Prostate gland (tissue), 2 donors: ENCODE measurements around the gene RAB5B. TPM values are rescaled to one million over a fixed set of nuclear protein-coding genes. Genes with fewer than 3 reads are reported as not detected.
"Not testable (repeated sequence)": the region's sequence is repeated elsewhere in the genome, so short reads cannot be mapped to it uniquely, and the experiment has no call there.

ENCODE experiments used
- DNase-seq: peaks from one replicate; pipeline ENCODE4 v3.0.0-alpha.2; 2019; ENCODE audit warnings: low spot score
- H3K27ac ChIP-seq, 2 donors: fragments of 200-600 bp; sonication (generic); 2 replicates each; pipeline ENCODE4 v1.5.1; 2017 to 2019
- H3K27me3 ChIP-seq: fragments of 200-600 bp; sonication (generic); replicated peaks from 2 replicates; pipeline ENCODE4 v1.5.1; 2019; ENCODE audit not compliant: insufficient read depth
- H3K36me3 ChIP-seq, 2 donors: fragments of 200-600 bp; sonication (generic); 1 replicate in 1 of 2; 2 replicates in 1 of 2; pipeline versions ENCODE4 v1.5.1 to v1.8.1; 2017 to 2019
- H3K4me1 ChIP-seq: fragments of 200-600 bp; sonication (generic); replicated peaks from 2 replicates; pipeline ENCODE4 v1.5.1; 2019
- H3K4me3 ChIP-seq, 2 donors: fragments of 200-600 bp; sonication (generic); 2 replicates each; pipeline ENCODE4 v1.5.1; 2017 to 2019
- H3K9me3 ChIP-seq: fragments of 200-600 bp; sonication (generic); 2 replicates; pipeline ENCODE4 v1.5.1; 2017
- CTCF ChIP-seq, 4 experiments: fragments of 200-600 bp in 2 of 4; fragments of 450-650 bp in 2 of 4; sonication (generic) in 2 of 4; IDR thresholded peaks; 1 replicate in 3 of 4; 2 replicates in 1 of 4; pipeline ENCODE4 v1.5.1; 2016 to 2019; ENCODE audit warnings: antibody characterized with exemption in 4 of 4, mild to moderate bottlenecking in 2 of 4, moderate library complexity in 2 of 4
- POLR2A ChIP-seq: fragments of 450-650 bp; IDR thresholded peaks from one replicate; pipeline ENCODE4 v1.6.1; 2016; ENCODE audit warnings: antibody characterized with exemption, mild to moderate bottlenecking
- POLR2AphosphoS5 ChIP-seq: sonication (generic); formaldehyde crosslinking; IDR thresholded peaks from one replicate; pipeline ENCODE4 v1.6.1; 2017; ENCODE audit warnings: antibody characterized with exemption
- WGBS: methylation state at CpG from one replicate; pipeline ENCODE4 v1.1.5; 2018; 5-methylcytosine and 5-hydroxymethylcytosine counted together
- intact Hi-C: fragments of 100-400 bp; cut with DNase I; formaldehyde crosslinking; loops from one replicate; pipeline ENCODE4 v1.14.2; 2022
- total RNA-seq, 2 donors: library from RNA; depleted of rRNA; stranded (reverse); fragments of >200 nt; gene quantifications; one replicate each; pipeline ENCODE4 v1.1.0, GENCODE V29; 2016

RAB5B gene
- total RNA-seq, 2 donors from 2014 or later, result 82.5 to 191 TPM

- WGBS, result 70% methylated on average over 2 of the region's 2 CpGs
Measured at GRCh38 chr12:56038022-56038655, 64.3 kb downstream of the RAB5B start.

GRCh38 chr12:56040151-56040550 is 66.3 kb downstream of the RAB5B start:
- no peak for TF ChIP-seq CTCF (IDR thresholded peaks at IDR 0.05)
- TF ChIP-seq POLR2AphosphoS5, result no peak
- no peak for TF ChIP-seq POLR2A
- no peaks in the 10 kb centered on the region for H3K4me1 ChIP-seq
- H3K9me3 ChIP-seq, result no peaks in the 10 kb centered on the region
- H3K4me3 ChIP-seq, result no peak overlapping the region
- no peaks in the 10 kb centered on the region for H3K27me3 ChIP-seq
- 95% methylated on average over 1 of the region's 1 CpG for WGBS
- H3K36me3 ChIP-seq, result no peaks in the 10 kb centered on the region
- intact Hi-C loops, result loop anchor here (5.0 to 10.0 kb wide), 3 partner anchors 43 to 305 kb away; partner anchors contain the start of genes ORMDL2, SARNP and SUOX
- no peak overlapping the region for H3K27ac ChIP-seq
- DNase-seq, result no peak

More at GRCh38 chr12:56038022-56038655, 64.3 kb downstream of the RAB5B start:
- no peak for DNase-seq
- Histone ChIP-seq H3K4me3 (no peak overlapping the region), H3K9me3 (no peaks in the 10 kb centered on the region), H3K27ac (no peak overlapping the region), H3K27me3 (no peaks in the 10 kb centered on the region), H3K4me1 (no peaks in the 10 kb centered on the region), H3K36me3 (no peaks in the 10 kb centered on the region)
- intact Hi-C loops, result no loop called here
- TF ChIP-seq POLR2A, result no peak
- TF ChIP-seq CTCF (IDR thresholded peaks at IDR 0.05), result no peak
- no peak for TF ChIP-seq POLR2AphosphoS5

GRCh38 chr12:56040963-56041551 is 67.2 kb downstream of the RAB5B start:
- peak overlapping the region; percentile 84 to 94 for H3K27ac ChIP-seq
- peak overlapping the region; percentile 63 to 85 for H3K4me3 ChIP-seq
- intact Hi-C loops, result loop anchor here (5.0 to 10.0 kb wide), 3 partner anchors 44 to 306 kb away; partner anchors contain the start of genes ORMDL2, SARNP and SUOX
- H3K9me3 ChIP-seq, result no peaks in the 10 kb centered on the region
- H3K4me1 ChIP-seq, result no peaks in the 10 kb centered on the region
- H3K27me3 ChIP-seq, result no peaks in the 10 kb centered on the region
- TF ChIP-seq CTCF (IDR thresholded peaks at IDR 0.05) (peak in 1 of 4 experiments; percentile 6), POLR2AphosphoS5 (no peak)
- WGBS, result 54% methylated on average over 14 of the region's 14 CpGs
- no peak for DNase-seq
- no peaks in the 10 kb centered on the region for H3K36me3 ChIP-seq

- Histone ChIP-seq H3K4me1 (no peaks in the 10 kb centered on the region), H3K36me3 (no peaks in the 10 kb centered on the region), H3K27me3 (no peaks in the 10 kb centered on the region), H3K27ac (peak within 1 kb of the TSS; percentile 84 to 94), H3K4me3 (peak within 1 kb of the TSS; percentile 63 to 85), H3K9me3 (no peaks in the 10 kb centered on the region)
- intact Hi-C loops, result loop anchor here (5.0 to 10.0 kb wide), 3 partner anchors 44 to 307 kb away; partner anchors contain the start of genes ORMDL2, SARNP and SUOX
- peak; percentile 94 for DNase-seq
- TF ChIP-seq CTCF (IDR thresholded peaks at IDR 0.05) (peak in 2 of 4 experiments; percentile 16 to 39), POLR2A (peak; percentile 24), POLR2AphosphoS5 (peak; percentile 97)
- under 1% methylated on average over 50 of the region's 50 CpGs for WGBS
Measured at GRCh38 chr12:56041552-56042429, 67.9 kb downstream of the RAB5B start, which contains the start of gene RPS26. RPS26 (plus strand) TSS chr12:56041918; CDS start chr12:56042167, 249 bp downstream.

GRCh38 chr12:56042430-56042813 is 68.5 kb downstream of the RAB5B start:
- peak overlapping the region; percentile 63 to 85 for H3K4me3 ChIP-seq
- peak overlapping the region; percentile 84 to 94 for H3K27ac ChIP-seq
- intact Hi-C loops, result loop anchor here (5.0 to 10.0 kb wide), 3 partner anchors 45 to 308 kb away; partner anchors contain the start of genes ORMDL2, SARNP and SUOX
- not testable (repeated sequence) for DNase-seq, H3K4me1 ChIP-seq, H3K9me3 ChIP-seq, H3K27me3 ChIP-seq, H3K36me3 ChIP-seq
- WGBS, result 1% methylated on average over 20 of the region's 20 CpGs
